CD4-positive, alpha-beta T cell treated with Interleukin-21 for 1 hour (primary cell): ENCODE measurements around the gene CASP6.
A peak's percentile ranks its signal among the peaks of the same experiment; 100 is the strongest.

ENCODE experiments used
- DNase-seq: peaks from one replicate; pipeline ENCODE4 v3.0.0-alpha.2; 2020

CASP6 gene

DNA sequence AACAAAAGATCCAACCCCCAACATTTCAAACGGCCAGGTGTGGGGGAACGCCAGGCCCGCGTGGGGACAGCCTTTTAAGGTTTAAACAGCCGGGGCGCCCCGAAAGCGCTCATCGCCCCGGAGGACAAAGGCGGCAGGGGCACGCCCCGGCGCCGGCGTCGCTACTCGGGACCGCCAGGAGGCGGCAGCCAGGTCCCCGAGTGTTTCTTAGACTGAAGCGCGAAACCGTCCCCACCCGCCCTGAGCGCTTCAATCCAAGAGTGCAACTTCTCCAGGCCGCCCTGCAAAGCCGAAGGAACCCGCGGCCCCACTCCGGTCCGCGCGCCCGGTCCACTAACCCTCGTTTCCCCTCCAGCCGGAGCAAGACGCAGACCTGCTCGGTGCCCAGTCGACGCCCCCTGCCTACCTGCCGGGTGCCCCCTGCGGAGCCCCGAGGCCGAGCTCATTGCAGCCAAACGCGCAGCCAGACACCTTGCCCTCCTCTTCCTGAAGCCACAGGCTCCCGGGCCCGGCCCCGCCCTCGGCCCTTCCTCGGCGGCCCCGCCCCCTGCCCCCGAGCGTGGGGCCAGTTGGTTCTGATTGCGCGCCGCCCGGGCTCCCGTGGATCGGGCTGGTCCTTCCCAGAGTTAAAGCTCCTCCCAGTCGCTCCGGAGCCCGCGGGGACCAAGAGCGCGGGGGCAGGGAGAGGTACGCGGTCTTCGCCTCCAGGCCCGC, at the start of gene CASP6:
TSS of gene CASP6 (minus strand) at position 496 of the 714 bp plus-strand sequence. CDS start at position 446, 50 bp downstream.
- DNase-seq: peak; percentile 79

DNA sequence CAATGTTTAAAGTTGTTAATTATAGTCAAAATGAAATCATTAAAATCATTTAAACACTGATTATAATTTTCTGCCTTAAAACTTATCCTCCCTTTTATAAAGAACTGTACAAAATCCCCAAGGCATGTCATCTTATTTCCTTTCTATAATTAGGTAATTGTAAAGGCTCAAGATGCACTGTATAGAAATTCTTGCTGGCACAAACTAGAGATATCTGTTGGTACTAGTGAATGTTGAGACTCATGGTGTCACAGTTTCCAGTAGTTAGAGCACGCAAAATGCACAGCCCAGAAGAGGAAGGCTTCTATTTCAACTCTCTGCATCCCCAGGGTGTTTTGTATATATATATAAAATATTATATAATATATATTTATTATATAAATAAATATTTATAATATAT, 49.3 kb upstream of the CASP6 start:
- no peak for DNase-seq

DNA sequence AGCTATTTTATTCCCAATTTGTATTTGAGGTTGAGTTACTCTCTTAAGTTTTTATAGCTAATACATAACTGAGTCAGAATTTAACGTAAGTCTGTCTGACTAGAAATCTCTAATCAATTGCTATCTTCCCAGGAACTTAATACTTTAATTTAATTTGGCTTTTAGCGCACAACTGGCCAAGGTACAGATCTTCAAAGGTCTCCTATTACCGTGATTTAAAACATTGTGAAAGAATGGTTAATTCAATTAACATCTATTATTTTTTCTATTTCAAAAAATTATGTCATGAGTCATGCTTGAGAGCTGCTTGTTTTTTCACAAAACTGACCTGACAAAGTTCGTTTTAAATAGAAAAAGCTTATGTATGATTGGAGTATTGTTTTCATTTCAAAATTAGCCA, 48.6 kb upstream of the CASP6 start:
- no peak for DNase-seq

DNA sequence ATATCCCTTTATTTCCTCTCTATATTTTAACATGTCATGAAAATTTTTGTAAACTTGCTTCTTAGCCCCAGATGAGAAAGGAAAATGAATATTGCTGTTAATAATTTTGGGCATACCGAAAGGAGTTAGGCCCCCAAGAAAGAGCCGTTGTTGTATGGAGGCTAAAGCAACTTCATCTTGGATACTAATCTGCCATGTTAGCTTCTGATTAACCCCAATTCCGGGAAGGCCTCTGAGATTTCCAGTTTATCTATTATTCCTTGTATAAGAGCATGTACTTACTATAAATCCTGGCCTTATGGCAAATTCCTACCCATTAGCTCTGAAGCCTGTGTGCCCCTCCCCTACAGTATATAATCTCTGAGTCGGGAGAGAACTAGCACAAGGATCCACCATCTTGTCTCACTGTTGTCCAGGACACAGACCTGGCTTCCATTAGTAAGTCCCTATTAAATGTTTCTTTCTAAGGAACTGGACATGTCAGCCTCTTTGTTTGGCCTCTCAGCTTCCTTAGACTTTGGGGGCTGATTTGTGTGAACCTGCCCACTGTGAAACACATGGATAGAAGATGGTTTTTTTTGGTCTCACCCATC, 47.5 kb upstream of the CASP6 start:
- no peak for DNase-seq

DNA sequence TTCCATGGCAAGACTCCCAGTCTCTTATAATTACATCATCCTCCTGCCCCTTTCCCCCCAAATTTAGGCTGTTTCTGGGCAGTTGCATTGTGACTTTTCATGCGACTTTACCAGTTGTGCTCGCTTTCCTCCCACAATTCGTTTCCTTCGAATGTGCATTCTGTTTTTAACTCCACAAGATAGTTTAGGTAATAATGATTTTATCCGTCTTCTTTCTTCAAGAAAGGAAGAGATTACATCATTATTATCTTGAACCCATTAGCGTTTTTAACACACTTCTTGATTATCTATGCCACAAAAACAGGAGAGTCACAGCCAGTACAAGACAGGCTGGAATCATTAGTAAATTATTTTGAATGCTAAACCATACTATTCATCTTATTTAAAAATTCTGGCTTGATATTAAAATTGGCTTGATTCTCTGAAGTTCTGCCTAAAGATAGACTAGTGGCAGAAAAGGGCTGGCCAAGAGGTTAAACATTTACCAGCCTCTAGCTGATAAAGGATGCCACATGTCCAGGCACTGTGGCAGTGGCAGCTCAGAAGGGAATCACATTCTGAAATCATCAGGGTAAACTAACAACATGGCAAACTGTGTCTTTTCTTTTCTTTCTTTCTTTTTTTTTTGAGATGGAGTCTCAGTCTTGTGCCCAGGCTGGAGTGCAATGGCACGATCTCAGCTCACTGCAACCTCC, 46.3 kb upstream of the CASP6 start:
- DNase-seq: no peak

DNA sequence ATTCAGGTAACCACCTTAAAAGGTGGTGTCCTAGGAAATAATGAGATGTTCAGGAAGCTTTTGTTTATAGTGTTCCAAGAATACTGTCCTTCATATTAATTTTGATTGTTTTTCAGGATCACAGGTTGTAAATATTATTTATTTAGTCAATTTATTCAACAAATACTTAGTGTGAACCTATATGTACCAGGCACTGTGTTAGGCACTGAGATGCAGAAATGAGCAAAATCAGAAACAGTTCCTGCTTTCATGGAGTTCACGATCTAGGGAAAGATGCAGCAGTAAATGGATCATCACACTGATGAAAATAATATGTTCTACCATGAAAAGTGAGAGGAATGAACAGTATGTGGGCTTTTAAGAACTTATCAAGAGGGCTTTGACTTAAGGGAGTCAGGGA, 44.9 kb upstream of the CASP6 start:
- DNase-seq: no peak

DNA sequence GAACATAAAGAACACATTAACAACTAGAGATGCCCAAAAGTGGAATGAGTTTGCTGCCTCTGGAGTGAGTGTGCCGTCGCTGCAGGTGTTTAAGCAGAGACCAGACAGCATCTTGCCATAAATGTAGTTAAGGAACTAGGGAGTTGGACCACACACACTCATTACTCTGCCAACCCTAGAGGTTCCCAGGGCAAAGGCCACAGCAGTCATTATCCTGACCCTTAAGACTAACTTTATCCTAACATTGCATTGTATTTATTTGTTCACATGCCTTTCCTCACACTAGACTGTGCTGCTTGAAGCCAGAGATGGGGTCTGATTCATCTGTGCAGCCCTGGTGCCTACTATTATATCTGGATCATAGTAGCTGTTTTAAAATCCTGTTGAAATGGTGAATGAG, 43.5 kb upstream of the CASP6 start:
- no peak for DNase-seq

DNA sequence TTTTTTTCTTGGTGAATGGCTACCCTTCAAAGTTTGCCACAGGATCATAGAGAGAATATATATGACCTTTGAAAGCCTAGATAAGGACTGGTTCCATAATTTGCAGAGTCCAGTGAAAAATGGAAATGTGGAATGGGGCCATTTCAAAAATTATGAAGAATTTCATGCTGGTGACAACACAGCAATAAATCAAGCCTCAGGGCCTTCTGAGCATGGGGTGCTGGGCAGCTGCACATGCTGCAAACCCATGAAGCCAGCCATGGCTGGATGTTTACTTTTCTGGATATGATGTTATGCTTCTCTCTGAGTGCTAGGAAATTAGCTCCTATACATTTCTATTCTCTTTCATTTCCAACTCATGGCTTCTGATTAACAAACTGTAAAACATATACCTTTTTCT, 42.6 kb upstream of the CASP6 start:
- DNase-seq: no peak

DNA sequence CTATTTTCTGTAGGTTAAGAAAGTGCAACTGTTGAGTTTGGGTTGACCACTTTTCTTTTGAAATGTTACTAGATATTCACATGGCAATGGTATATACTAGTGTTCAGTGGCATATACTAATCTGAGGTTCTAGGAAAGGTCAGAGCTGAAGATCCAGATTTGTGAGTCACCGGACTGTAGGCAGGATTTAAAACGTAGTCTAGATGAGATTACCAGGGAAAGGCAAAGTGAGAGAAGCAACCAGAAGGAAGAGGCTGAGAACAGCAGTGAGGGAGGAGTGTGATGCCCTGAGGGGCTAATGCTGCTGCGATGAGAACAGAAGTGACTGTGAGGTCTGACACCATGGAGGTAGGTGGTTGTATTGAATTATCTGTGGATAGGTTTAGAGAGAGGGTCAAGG, 36.3 kb upstream of the CASP6 start:
- no peak for DNase-seq

DNA sequence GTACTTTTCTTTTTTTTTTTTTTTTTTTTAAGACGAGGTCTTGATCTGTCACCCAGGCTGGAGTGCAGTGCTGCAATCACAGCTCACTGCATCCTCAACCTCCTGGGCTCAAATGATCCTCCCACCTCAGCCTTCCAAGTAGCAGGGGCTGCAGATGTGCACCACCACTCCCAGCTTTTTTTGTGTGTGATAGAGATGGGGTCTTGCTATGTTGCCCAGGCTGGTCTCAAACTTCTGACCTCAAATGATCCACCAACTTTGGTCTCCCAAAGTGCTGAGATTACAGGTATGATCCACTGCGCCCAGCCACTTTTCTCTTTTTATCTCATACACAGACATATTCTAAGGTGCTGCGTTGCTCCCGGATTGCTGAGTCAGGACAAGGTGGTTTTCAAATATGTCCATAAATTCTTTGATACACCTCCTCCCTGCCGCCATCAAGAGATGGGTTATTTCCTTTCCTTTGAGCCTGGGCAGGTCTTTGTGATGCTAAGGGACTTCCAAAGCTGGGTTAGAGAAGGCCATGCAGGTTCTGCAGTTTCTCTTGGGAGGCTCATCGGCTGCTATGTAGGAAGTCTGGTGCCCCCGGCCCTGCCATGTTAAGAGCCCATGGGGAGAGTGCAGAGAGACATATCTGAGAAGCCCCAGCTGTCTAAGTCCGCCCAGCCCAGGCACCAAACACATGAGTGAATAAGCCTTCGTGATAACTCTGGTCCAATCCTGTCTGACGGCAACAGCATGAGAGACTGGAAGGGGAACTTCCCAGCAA, 35.0 kb upstream of the CASP6 start:
- DNase-seq: no peak

DNA sequence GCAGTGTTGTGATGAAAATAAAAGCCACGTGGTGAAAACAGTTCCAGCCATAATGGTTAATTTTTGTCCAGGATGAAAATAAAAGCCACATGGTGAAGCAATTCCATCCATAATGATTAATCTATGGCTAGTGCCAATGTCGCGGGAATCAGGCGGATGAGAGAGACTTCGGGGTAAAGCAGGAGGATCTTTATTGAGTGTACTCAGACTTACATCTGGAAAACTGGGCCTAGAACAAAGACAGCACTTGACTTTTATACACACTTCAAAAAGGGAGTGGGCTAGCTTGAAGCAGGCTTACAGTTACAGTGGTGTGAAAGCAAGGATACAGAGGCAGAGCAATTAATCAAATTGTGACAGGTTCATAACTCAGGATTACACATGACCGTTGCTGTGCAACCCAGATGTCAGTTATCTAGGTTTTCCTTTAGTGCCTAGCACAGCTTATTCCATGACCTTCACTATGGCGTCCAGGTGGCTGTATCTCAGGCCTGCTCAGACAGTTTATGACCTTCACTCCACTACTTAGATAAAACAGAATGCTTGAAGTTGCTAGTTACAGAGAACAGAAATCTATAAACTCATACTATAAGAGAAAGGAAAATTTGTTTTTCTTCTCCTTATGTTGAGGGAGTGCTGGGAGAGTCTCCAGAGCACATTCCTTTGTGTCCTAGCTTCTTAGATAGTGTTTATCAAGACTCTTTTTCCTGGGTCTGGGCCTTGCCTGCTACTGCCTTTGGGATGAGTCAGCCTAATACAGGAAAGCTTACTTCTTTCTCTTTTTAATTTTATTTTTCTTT, 32.5 kb upstream of the CASP6 start:
- no peak for DNase-seq

DNA sequence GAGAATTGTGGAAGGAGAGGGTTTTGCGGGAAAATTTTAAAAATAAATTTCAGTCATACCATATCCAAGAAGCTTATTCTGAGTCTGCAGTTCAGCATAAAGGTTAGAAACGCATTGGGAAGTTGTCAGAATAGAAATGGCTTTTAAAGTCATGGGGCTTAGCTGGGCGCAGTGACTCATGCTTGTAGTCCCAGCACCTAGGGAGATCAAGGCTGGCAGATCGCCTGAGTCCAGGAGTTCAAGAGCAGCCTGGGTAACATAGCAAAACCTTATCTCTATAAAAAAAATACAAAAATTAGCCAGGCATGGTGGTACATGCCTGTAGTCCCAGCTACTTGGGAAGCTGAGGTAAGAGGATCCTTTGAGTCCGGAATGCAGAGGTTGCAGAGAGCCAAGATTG, 30.5 kb upstream of the CASP6 start:
- no peak for DNase-seq

DNA sequence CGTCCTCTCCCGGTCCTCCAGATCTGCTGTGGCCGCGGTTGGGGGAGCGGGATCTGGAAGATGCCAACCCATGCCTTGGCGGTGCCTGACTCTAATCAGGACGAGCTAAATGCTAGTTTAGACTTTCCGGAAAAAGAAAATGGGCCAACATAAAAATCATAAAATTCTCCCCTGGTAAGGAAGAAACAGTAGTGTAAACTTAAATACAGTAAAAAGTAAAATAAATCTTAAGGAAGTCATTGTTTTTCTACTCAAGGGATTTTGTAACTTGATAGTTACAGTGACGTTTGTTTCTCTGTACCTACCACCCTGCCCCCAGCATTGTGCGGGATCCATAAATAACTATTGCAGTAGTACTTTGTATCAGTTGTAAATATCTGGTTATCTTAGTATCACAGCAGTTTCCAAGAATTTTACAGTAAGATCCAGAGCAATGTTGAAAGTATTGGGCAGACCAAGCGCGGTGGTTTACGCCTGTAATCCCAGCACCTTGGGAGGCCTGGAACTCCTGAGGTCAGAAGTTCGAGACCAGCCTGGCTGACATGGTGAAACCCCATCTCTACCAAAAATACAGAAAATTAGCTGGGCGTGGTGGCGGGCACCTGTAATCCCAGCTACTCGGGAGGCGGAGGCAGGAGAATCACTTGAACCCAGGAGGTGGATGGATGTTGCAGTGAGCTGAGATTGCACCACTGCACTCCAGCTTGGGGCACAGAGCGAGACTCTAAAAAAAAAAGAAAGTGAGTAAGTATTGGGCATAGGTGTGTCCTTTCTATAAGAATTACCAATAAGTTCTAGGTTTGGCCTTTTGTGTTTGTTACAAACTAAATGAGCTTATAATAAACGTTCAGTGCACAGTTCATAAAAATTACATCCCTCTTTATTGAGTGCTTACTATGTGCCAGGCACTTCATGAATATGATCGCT, 27.6 kb upstream of the CASP6 start:
- no peak for DNase-seq

DNA sequence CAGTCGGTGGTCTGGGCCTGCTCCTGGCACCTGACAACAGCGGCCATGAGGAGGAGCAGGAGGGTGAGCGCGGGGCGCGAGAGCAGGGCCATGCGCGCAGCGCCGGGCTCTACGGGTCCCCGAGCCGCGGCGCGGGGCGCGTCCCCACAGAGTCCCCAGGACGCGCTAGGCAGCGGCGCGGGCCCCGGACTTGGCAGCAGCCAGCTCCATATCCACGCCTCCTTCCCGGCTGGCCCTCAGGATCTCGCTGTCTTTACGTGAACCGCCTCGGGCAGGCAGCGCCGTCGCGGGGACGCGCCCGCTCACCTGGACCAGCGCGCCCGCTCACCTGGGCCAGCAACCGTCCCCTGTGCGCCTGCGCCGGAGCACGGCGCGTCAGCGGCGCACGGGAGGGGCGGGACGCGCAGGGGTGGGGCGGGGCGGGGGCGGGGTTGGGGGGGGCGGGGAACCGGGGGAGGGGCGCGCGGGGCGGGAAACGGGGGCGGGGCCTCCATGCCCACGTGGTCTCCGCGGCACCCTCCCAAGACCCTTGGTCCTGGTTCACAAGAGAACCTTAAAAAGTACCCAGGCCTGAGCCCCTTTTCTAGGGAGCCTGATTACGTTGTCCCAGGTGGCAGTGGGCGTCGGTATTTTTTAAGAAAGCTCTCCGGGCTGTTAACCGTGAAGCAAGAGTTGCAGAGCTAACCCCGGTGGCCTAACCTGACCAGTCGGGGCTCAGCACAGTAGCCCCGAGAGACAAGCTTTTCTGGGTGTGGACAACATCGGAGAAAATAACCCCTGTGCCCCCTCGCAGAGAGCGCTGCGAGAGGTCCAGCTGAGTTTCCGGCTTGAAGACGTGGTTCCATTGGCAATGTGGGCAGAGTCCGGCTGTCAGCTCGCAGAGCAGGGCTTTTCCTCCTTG, 26.7 kb upstream of the CASP6 start, which contains the start of gene PLA2G12A:
TSS of gene PLA2G12A (minus strand) at position 353 of the 901 bp plus-strand sequence. CDS start at position 92, 261 bp downstream.
- DNase-seq: peak; percentile 82

DNA sequence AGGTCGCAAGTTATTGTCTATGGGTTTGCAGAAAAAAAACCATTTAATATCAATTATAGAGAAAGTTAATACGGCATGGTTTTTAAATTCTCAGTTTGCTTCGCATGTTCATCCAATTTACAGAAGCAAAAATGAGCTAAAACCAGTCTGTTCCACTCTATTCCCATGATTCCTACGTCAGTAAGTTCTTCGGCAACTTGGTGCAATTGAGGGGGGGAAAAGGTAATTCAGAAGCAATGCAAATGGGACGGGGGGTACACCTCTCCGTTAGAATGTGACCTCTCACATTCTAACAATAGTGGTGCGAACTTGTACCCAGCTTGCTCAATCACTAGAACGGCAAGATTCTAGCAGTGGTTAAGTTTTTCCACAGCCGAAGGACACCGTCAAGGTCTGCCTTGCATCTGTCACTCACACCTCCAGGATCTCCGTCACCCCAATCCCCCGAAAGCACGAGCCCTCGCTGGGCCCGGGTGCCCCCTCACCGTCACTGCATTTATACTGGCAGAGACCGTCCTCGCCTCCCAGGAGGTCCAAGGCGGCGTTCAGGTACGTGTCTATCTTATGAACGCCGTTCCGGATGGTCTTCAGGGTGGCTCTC, 26.0 kb upstream of the CASP6 start:
- DNase-seq: no peak

DNA sequence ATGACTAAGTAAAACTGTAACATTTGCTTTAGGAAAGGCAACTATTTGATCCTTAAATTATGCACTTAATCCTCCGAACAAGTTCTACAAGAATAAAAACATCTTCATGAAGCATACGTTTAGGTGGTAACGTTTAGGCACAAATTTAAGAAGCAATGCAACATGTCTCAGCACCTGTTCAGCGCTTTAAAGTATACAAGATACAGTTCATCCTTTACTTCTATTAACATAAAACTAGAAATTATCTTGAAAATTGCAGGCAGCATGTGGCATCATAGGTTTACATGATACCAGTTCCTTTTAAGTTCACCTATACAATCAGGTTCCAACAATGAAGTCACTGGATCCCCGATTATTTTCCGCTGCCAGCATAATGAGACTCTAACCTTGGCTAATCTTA, 25.1 kb upstream of the CASP6 start:
- DNase-seq: no peak

DNA sequence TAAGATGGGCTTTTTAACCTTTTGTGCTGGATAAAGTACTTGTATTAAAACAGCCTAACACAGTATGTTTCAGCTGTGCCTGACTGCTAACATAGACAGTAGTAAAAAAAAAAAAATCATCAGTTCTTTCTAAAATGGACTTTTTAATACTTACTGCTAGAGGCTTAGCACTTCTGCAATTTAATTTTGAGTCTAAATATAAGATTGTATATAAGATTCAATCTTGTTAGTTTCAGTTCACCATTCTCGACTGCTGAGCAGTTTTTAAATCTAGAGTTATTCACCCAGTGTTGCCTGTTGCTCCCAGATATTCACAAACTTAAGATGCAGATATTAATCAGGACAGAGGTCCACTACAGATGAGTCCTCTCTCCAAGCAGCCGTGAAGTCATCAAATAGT, 19.9 kb upstream of the CASP6 start:
- no peak for DNase-seq

DNA sequence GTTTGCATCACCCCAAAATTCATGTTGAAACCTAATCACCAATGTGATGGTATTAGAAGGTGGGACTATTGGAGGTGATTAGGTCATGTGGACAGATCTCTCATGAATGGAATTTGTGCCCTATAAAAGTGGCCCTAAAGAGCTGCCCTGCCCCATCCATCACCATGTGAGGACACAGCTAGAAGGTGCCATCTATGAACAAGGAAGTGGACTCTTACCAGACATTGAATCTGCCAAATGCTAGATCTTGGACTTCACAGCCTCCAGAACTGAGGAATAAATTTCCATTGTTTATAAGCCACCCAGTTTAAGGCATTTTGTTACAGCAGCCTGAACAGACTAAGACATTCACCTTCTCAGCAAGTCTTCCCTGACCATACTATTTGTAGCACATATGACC, 19.1 kb upstream of the CASP6 start:
- no peak for DNase-seq

DNA sequence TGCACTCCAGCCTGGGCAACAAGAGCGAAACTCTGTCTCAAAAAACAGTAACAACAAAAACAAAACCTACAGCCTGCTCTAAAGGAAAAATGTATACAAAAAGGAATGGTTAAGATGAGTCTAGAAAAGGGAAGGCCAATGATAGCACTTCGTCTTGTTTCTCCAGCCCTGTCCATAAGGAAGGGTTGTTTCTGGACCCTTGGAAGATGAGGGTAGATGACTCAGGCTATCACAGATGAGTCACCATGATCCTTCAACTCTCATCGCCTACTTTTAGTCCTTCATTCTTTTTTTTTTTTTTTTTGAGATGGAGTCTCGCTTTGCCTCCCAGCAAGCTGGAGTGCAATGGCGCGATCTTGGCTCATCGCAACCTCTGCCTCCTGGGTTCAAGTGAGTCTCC, 17.8 kb upstream of the CASP6 start:
- no peak for DNase-seq

DNA sequence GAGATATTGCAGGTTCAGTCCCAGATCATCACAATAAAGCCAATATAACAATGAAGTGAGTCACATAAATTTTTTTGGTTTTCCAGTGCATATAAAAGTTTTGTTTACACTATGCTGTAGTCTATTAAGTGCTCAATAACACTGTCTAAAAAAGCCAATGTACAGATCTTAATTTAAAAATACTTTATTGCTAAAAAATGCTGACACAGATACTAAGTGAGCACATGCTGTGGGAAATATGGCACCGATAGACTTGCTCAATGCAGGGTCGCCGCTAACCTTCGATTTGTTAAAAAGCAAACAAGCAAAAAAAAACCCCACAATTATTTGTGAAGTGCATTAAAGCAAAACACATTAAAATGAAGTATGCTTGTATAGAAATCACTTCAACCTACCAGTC, 16.4 kb upstream of the CASP6 start:
- no peak for DNase-seq
